Measurements from ENCODE around the gene CYLD.

Gene CYLD

GRCh38 chr16:50781043-50781442 is 39.2 kb downstream of the CYLD start:
- DNase-seq (ENCODE audit: low read depth) = no peak

- no peak for DNase-seq (ENCODE audit: low read depth)
Measured at GRCh38 chr16:50781518-50781917, 39.6 kb downstream of the CYLD start.

GRCh38 chr16:50789757-50790156 is 47.9 kb downstream of the CYLD start:
- DNase-seq (ENCODE audit: low read depth) = no peak

- DNase-seq (ENCODE audit: low read depth) = no peak
Measured at GRCh38 chr16:50791522-50791921, 49.6 kb downstream of the CYLD start.

GRCh38 chr16:50796829-50797228 is 54.9 kb downstream of the CYLD start:
- no peak for DNase-seq (ENCODE audit: low read depth)

GRCh38 chr16:50797456-50797855 is 55.6 kb downstream of the CYLD start:
- no peak for DNase-seq (ENCODE audit: low read depth)

GRCh38 chr16:50800074-50800473 is 58.2 kb downstream of the CYLD start:
- DNase-seq (ENCODE audit: low read depth) = no peak

- DNase-seq (ENCODE audit: low read depth) = no peak
Measured at GRCh38 chr16:50801036-50801435, 59.1 kb downstream of the CYLD start.

- DNase-seq (ENCODE audit: low read depth) = no peak
Measured at GRCh38 chr16:50802000-50802399, 60.1 kb downstream of the CYLD start.

GRCh38 chr16:50802961-50803360 is 61.1 kb downstream of the CYLD start:
- no peak for DNase-seq (ENCODE audit: low read depth)

- DNase-seq (ENCODE audit: low read depth) = no peak
Measured at GRCh38 chr16:50804290-50804907, 62.5 kb downstream of the CYLD start.

GRCh38 chr16:50806099-50807062 is 64.5 kb downstream of the CYLD start:
- peak; percentile 56 for DNase-seq (ENCODE audit: low read depth)

GRCh38 chr16:50808929-50809538 is 67.1 kb downstream of the CYLD start:
- no peak for DNase-seq (ENCODE audit: low read depth)

- DNase-seq (ENCODE audit: low read depth) = no peak
Measured at GRCh38 chr16:50809561-50809960, 67.7 kb downstream of the CYLD start.

GRCh38 chr16:50810241-50810965 is 68.5 kb downstream of the CYLD start:
- DNase-seq (ENCODE audit: low read depth) = no peak

GRCh38 chr16:50812046-50812445 is 70.2 kb downstream of the CYLD start:
- no peak for DNase-seq (ENCODE audit: low read depth)

- DNase-seq (ENCODE audit: low read depth) = no peak
Measured at GRCh38 chr16:50812876-50813466, 71.1 kb downstream of the CYLD start.

- no peak for DNase-seq (ENCODE audit: low read depth)
Measured at GRCh38 chr16:50814052-50814451, 72.2 kb downstream of the CYLD start.

- DNase-seq (ENCODE audit: low read depth) = no peak
Measured at GRCh38 chr16:50814541-50814940, 72.7 kb downstream of the CYLD start.

- no peak for DNase-seq (ENCODE audit: low read depth)
Measured at GRCh38 chr16:50815382-50815781, 73.5 kb downstream of the CYLD start.

GRCh38 chr16:50816901-50817555 is 75.1 kb downstream of the CYLD start:
- no peak for DNase-seq (ENCODE audit: low read depth)

Measured in stimulated activated CD8-positive, alpha-beta memory T cell treated with anti-CD3 and anti-CD28 coated beads, Interleukin-12 subunit alpha, Interleukin-12 subunit beta, amount 100 ng/mL, for 4 hours (primary cell).